RWPE2 (cell line): ENCODE data around the gene TRIP12.
"Not testable (repeated sequence)": the region's sequence is repeated elsewhere in the genome, so short reads cannot be mapped to it uniquely, and the experiment has no call there.

ENCODE experiments used
- ATAC-seq: fragments of 200-7000 bp; cut with Tn5 transposase; 3 replicates; pipeline ENCODE4 v1.9.1; 2021; ENCODE audit warnings: low read depth
- DNase-seq: peaks from one replicate; pipeline ENCODE4 v3.0.0-alpha.2; 2020; ENCODE audit warnings: low spot score
- H3K27ac ChIP-seq: fragments of 450-650 bp; 2 replicates; pipeline ENCODE4 v1.5.1; 2017; ENCODE audit warnings: mild to moderate bottlenecking; ENCODE audit not compliant: poor library complexity, severe bottlenecking
- H3K27me3 ChIP-seq: fragments of 250-450 bp; sonication (Bioruptor Pico); 2 replicates; pipeline ENCODE4 v1.5.1; 2021; ENCODE audit warnings: mild to moderate bottlenecking, moderate library complexity; ENCODE audit not compliant: insufficient read depth, poor library complexity, severe bottlenecking
- H3K36me3 ChIP-seq: fragments of 250-450 bp; sonication (Bioruptor Pico); 2 replicates; pipeline ENCODE4 v1.5.1; 2020; ENCODE audit warnings: low read depth, mild to moderate bottlenecking, moderate library complexity
- H3K4me1 ChIP-seq: fragments of 250-450 bp; sonication (Bioruptor Pico); 2 replicates; pipeline ENCODE4 v1.5.1; 2021; ENCODE audit warnings: mild to moderate bottlenecking, moderate library complexity; ENCODE audit not compliant: insufficient read depth, poor library complexity, severe bottlenecking
- H3K4me3 ChIP-seq: fragments of 250-450 bp; sonication (Bioruptor Pico); 2 replicates; pipeline ENCODE4 v1.5.1; 2021; ENCODE audit warnings: mild to moderate bottlenecking, moderate library complexity; ENCODE audit not compliant: severe bottlenecking
- H3K9me3 ChIP-seq: fragments of 250-450 bp; sonication (Bioruptor Pico); 2 replicates; pipeline ENCODE4 v1.5.1; 2021; ENCODE audit warnings: mild to moderate bottlenecking, moderate library complexity; ENCODE audit not compliant: severe bottlenecking
- CTCF ChIP-seq: fragments of 450-650 bp; IDR thresholded peaks from one replicate; pipeline ENCODE4 v1.5.1; 2017; ENCODE audit warnings: mild to moderate bottlenecking, moderate library complexity; ENCODE audit not compliant: poor library complexity, severe bottlenecking

TRIP12 gene

GRCh38 chr2:229761663-229762062 lies 160.1 kb downstream of the TRIP12 start:
- no peaks in the 10 kb centered on the region for H3K4me1 ChIP-seq
- ATAC-seq (no peak), DNase-seq (no peak)
- no peak overlapping the region for H3K4me3 ChIP-seq
- H3K27ac ChIP-seq: no peak overlapping the region
- no peak for TF ChIP-seq CTCF
- H3K36me3 ChIP-seq: peaks cover 26% of the 10 kb centered on the region
- H3K27me3 ChIP-seq: no peaks in the 10 kb centered on the region
- no peaks in the 10 kb centered on the region for H3K9me3 ChIP-seq

GRCh38 chr2:229757462-229757861 lies 164.3 kb downstream of the TRIP12 start:
- not testable (repeated sequence) for H3K36me3 ChIP-seq, ATAC-seq, H3K27me3 ChIP-seq, H3K27ac ChIP-seq, DNase-seq, H3K4me3 ChIP-seq, H3K4me1 ChIP-seq, H3K9me3 ChIP-seq

- TF ChIP-seq CTCF: no peak
- Histone ChIP-seq H3K27me3 (no peaks in the 10 kb centered on the region), H3K4me3 (no peak overlapping the region), H3K36me3 (no peaks in the 10 kb centered on the region), H3K9me3 (no peaks in the 10 kb centered on the region), H3K4me1 (no peaks in the 10 kb centered on the region), H3K27ac (no peak overlapping the region)
- DNase-seq: no peak
- no peak for ATAC-seq
Measured at GRCh38 chr2:229752970-229753729, 168.7 kb downstream of the TRIP12 start.

- H3K27me3 ChIP-seq: no peaks in the 10 kb centered on the region
- H3K9me3 ChIP-seq: no peaks in the 10 kb centered on the region
- no peaks in the 10 kb centered on the region for H3K36me3 ChIP-seq
- no peaks in the 10 kb centered on the region for H3K4me1 ChIP-seq
- no peak overlapping the region for H3K27ac ChIP-seq
- DNase-seq (no peak), ATAC-seq (no peak)
- no peak overlapping the region for H3K4me3 ChIP-seq
- TF ChIP-seq CTCF: no peak
Measured at GRCh38 chr2:229749779-229750178, 172.0 kb downstream of the TRIP12 start.

GRCh38 chr2:229748950-229749349 lies 172.9 kb downstream of the TRIP12 start:
- Histone ChIP-seq H3K9me3 (no peaks in the 10 kb centered on the region), H3K27ac (no peak overlapping the region), H3K36me3 (no peaks in the 10 kb centered on the region), H3K27me3 (no peaks in the 10 kb centered on the region), H3K4me1 (no peaks in the 10 kb centered on the region), H3K4me3 (no peak overlapping the region)
- ATAC-seq (no peak), DNase-seq (no peak)
- TF ChIP-seq CTCF: no peak

- DNase-seq, H3K27ac ChIP-seq, H3K4me1 ChIP-seq, H3K36me3 ChIP-seq, H3K27me3 ChIP-seq, H3K4me3 ChIP-seq, H3K9me3 ChIP-seq, ATAC-seq: not testable (repeated sequence)
Measured at GRCh38 chr2:229742691-229743090, 179.1 kb downstream of the TRIP12 start.
